H1 (cell line): ENCODE data around the gene EML5.

Experiments used
- CREB1 ChIP-seq: IDR thresholded peaks from 2 replicates; pipeline ENCODE4 v1.6.1; 2012; ENCODE audit warnings: inconsistent platforms
- EZH2 ChIP-seq: fragments of 200-600 bp; sonication (generic); IDR thresholded peaks from 2 replicates; pipeline ENCODE4 v1.7.1; 2012; ENCODE audit warnings: low read depth, mild to moderate bottlenecking, moderate library complexity, low read length, inconsistent platforms; ENCODE audit not compliant: severe bottlenecking
- FOSL1 ChIP-seq: IDR thresholded peaks from 2 replicates; pipeline ENCODE4 v1.6.1; 2011; ENCODE audit warnings: mild to moderate bottlenecking, low read depth, low read length, moderate library complexity; ENCODE audit not compliant: insufficient read depth
- POLR2AphosphoS5 ChIP-seq: IDR thresholded peaks from 2 replicates; pipeline ENCODE4 v1.6.1; 2011; ENCODE audit warnings: low read depth, low read length
- USF2 ChIP-seq: IDR thresholded peaks from 2 replicates; pipeline ENCODE4 v1.6.1; 2011; ENCODE audit warnings: low read length, improper control_type of control experiment
- TF ChIP-seq, protein P1 (sequence below), 3 experiments: IDR thresholded peaks; 1 replicate in 2 of 3; 2 replicates in 1 of 3; pipeline versions ENCODE4 v1.5.1 to v1.6.1; 2011; ENCODE audit warnings: low read length in 3 of 3, mild to moderate bottlenecking in 3 of 3, inconsistent platforms in 2 of 3, low read depth in 1 of 3, moderate library complexity in 1 of 3; ENCODE audit not compliant: insufficient read depth in 1 of 3; ENCODE audit errors: control extremely low read depth in 1 of 3

- TF ChIP-seq, protein P1, sequence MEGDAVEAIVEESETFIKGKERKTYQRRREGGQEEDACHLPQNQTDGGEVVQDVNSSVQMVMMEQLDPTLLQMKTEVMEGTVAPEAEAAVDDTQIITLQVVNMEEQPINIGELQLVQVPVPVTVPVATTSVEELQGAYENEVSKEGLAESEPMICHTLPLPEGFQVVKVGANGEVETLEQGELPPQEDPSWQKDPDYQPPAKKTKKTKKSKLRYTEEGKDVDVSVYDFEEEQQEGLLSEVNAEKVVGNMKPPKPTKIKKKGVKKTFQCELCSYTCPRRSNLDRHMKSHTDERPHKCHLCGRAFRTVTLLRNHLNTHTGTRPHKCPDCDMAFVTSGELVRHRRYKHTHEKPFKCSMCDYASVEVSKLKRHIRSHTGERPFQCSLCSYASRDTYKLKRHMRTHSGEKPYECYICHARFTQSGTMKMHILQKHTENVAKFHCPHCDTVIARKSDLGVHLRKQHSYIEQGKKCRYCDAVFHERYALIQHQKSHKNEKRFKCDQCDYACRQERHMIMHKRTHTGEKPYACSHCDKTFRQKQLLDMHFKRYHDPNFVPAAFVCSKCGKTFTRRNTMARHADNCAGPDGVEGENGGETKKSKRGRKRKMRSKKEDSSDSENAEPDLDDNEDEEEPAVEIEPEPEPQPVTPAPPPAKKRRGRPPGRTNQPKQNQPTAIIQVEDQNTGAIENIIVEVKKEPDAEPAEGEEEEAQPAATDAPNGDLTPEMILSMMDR (IDR thresholded peaks at IDR 0.05; ENCODE audit: control extremely low read depth in 1 of 3, insufficient read depth in 1 of 3, low read depth in 1 of 3, low read length in 3 of 3): no peak
- no peak for TF ChIP-seq FOSL1
- TF ChIP-seq POLR2AphosphoS5: no peak
- TF ChIP-seq EZH2: no peak
- TF ChIP-seq CREB1: no peak
- TF ChIP-seq USF2: no peak
Measured at GRCh38 chr14:88750413-88750812, 42.3 kb downstream of the EML5 start.
